Activated CD4-positive, alpha-beta T cell treated with anti-CD3 and anti-CD28 coated beads, Interleukin-2, amount 10 ng/mL, durations not matched to agents 24 days and 14 days (primary cell): Measurements from ENCODE around the gene THSD7B. TPM values are rescaled to one million over a fixed set of nuclear protein-coding genes. Genes with fewer than 3 reads are reported as not detected.
"Not testable (repeated sequence)": the region's sequence is repeated elsewhere in the genome, so short reads cannot be mapped to it uniquely, and the experiment has no call there.

Source experiments
- DNase-seq: peaks from one replicate; pipeline ENCODE4 v3.0.0; 2022
- H3K27ac Mint-ChIP-seq: one replicate; pipeline ENCODE4 v1.8.0; 2022; ENCODE audit warnings: mild to moderate bottlenecking, mixed read lengths
- H3K27me3 Mint-ChIP-seq: one replicate; pipeline ENCODE4 v1.8.0; 2022; ENCODE audit warnings: mixed read lengths
- H3K36me3 Mint-ChIP-seq: one replicate; pipeline ENCODE4 v1.8.0; 2022; ENCODE audit warnings: low read depth, mild to moderate bottlenecking, mixed read lengths
- H3K4me1 Mint-ChIP-seq: one replicate; pipeline ENCODE4 v1.8.0; 2021; ENCODE audit warnings: mixed read lengths
- H3K4me3 Mint-ChIP-seq: one replicate; pipeline ENCODE4 v1.8.0; 2022; ENCODE audit warnings: mild to moderate bottlenecking, moderate library complexity, mixed read lengths
- H3K9me3 Mint-ChIP-seq: one replicate; pipeline ENCODE4 v1.8.0; 2021; ENCODE audit warnings: mixed read lengths
- intact Hi-C: fragments of 100-400 bp; cut with micrococcal nuclease; formaldehyde crosslinking; loops from one replicate; pipeline ENCODE4 v1.15.1; 2023
- total RNA-seq: library from RNA; stranded (reverse); gene quantifications from 2 replicates; pipeline ENCODE4 v1.2.3, GENCODE V29; 2022

Gene THSD7B
- total RNA-seq, 1 donor from 2014 or later: not detected

DNA sequence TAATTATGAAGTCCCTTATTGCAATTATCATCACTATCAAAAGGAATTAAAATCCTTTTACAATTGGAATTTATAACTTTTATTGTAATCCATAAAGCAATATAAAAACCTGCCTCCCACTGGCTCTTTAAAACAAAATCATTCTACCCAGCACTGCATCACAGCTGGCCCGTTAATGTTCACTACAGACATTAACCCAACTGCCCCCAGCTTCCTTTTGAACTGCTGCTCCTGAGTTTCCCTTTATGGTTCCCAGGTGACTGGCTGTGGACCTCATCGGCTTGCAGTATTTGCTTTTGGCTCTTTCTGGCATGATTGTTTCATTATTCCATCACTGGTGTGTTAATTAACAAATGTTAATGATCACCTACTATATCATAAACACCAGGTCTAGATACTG is 535.6 kb downstream of the THSD7B start:
- intact Hi-C loops: no loop called here
- no peak overlapping the region for H3K27ac Mint-ChIP-seq
- no peaks in the 10 kb centered on the region for H3K4me1 Mint-ChIP-seq
- H3K27me3 Mint-ChIP-seq: no peaks in the 10 kb centered on the region
- no peak overlapping the region for H3K4me3 Mint-ChIP-seq
- H3K36me3 Mint-ChIP-seq: no peaks in the 10 kb centered on the region
- no peak for DNase-seq
- peaks cover 6% of the 10 kb centered on the region for H3K9me3 Mint-ChIP-seq

DNA sequence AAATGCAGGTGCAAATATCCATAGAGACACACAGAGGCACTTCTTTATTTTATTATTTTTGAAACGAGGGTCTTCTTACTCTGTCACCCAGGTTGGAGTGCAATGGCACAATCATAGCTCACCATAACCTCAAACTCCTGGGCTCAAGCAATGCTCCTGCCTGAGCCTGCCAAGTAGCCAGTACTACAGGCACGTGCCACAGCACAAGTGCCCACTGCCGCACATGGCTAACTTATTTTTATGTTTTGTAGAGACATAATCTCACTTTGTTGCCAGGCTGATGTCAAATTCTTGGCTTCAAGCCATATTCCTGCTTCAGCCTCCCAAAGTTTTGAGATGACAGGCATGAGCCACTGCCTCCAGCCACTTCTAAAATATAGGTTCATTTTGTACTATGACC is 537.6 kb downstream of the THSD7B start:
- Mint-ChIP-seq H3K4me1 (no peaks in the 10 kb centered on the region), H3K9me3 (peaks cover 1% of the 10 kb centered on the region), H3K27me3 (no peaks in the 10 kb centered on the region), H3K36me3 (no peaks in the 10 kb centered on the region), H3K4me3 (no peak overlapping the region), H3K27ac (no peak overlapping the region)
- DNase-seq: no peak
- intact Hi-C loops: no loop called here

DNA sequence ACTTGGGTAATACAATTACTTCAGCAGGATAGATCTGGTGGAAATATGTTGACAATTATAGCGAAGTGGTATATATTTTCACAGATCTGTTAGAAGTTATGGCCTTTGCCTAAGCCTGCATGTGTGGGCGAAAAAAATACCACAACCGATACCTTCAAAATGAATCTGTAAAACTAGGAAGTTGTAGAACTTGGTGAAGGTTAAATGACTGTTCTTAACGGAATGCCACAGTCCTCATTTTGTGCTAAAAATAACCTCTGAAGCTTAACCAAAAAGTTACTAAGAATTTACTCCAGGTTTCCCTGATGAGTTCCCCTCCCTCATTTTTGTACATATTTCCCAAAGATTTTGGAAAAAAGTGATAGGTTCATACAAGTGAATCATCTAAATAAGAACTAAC is 550.7 kb downstream of the THSD7B start:
- Mint-ChIP-seq H3K27me3 (no peaks in the 10 kb centered on the region), H3K36me3 (no peaks in the 10 kb centered on the region), H3K9me3 (no peaks in the 10 kb centered on the region), H3K4me1 (no peaks in the 10 kb centered on the region), H3K4me3 (no peak overlapping the region), H3K27ac (no peak overlapping the region)
- no peak for DNase-seq
- intact Hi-C loops: no loop called here

DNA sequence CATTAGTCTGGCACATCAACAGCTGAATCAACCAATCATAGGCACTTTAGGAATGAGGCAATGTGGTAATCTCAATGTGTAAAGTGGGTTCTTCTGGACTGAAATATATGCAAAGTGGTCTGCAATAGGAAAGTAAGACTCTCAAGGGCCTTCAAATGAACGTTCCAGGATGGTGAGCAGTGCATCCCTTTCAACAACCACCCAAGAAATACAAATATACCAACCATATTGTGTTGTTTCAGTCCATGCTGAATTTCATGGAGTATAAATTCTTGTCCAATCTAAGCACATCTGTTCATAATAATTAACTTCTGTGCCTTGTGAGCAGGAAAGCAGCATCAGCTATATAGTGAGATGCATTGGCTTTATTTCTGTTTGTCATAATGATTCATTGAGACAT is 556.2 kb downstream of the THSD7B start:
- intact Hi-C loops: no loop called here
- Mint-ChIP-seq H3K4me3 (no peak overlapping the region), H3K36me3 (no peaks in the 10 kb centered on the region), H3K4me1 (no peaks in the 10 kb centered on the region), H3K27me3 (no peaks in the 10 kb centered on the region), H3K27ac (no peak overlapping the region), H3K9me3 (no peaks in the 10 kb centered on the region)
- no peak for DNase-seq

DNA sequence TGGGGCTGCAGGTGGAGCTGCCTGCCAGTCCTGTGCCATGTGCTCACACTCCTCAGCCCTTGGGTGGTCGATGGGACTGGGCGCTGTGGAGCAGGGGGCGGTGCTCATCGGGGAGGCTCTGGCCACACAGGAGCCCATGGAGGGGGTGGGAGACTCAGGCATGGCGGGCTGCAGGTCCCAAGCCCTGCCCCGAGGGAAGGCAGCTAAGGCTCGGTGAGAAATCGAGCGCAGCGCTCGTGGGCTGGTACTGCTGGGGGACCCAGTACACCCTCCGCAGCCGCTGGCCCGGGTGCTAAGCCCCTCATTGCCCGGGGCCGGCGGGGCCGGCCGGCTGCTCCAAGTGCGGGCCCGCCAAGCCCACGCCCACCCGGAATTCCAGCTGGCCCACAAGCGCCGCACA is 566.2 kb downstream of the THSD7B start:
- H3K36me3 Mint-ChIP-seq, DNase-seq, H3K4me1 Mint-ChIP-seq, H3K27ac Mint-ChIP-seq, intact Hi-C loops, H3K27me3 Mint-ChIP-seq, H3K4me3 Mint-ChIP-seq, H3K9me3 Mint-ChIP-seq: not testable (repeated sequence)

DNA sequence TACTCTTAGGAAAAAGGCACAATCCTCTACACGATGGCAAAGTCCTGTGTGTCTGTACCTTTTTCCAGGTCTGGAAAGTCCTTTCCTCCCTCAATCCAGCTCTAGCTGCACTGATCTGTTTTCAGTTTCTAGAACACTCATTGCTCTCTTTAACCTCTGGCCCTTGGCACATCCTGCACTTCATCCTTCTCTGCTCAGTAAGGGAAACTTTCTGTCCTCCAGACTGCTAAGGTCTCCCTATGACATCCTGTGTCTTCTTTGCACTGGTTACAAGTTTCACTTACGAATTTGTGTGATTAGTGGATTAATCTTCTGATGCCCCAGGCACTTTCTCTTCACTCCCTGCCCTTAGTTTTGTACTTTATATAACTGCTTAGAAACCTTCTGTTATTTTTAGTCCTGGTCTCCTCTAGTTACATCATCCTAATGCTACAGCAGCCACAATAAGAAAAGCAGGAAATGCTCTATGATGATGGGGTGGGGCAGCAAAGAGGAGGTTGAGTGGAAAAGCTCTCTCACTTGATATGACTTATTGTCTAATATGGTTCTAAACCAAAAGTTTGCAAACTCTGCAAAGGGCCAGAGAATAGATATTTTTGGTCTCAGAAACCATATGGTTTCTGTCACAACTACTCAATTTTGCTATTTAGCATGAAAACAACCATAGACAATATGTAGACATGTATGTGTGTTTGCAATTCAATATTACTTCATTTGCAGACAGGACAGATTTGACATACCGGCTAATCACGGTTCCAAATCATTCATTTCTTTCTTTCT is 568.2 kb downstream of the THSD7B start:
- H3K4me3 Mint-ChIP-seq: no peak overlapping the region
- no peak for DNase-seq
- H3K4me1 Mint-ChIP-seq: no peaks in the 10 kb centered on the region
- intact Hi-C loops: no loop called here
- H3K27me3 Mint-ChIP-seq: no peaks in the 10 kb centered on the region
- no peak overlapping the region for H3K27ac Mint-ChIP-seq
- H3K9me3 Mint-ChIP-seq: no peaks in the 10 kb centered on the region
- H3K36me3 Mint-ChIP-seq: no peaks in the 10 kb centered on the region

DNA sequence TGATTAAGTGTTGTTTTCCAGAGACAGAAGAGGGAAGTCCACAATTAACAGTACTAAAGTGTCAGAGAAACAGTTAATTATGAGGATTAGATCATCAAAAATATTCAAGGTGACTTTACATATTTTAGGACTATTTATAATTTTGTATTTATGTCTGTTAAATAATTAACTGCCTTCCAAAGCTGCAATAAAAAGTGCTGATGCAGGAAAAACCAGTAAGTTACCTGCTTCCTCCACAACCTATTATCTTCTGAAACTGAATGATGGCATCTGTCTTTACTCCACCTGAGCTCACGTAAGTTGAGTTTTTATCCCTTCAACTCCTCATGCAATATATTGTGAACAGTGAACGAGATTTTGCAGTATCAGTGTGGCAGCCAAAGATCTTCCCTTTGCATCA is 570.7 kb downstream of the THSD7B start:
- no peaks in the 10 kb centered on the region for H3K36me3 Mint-ChIP-seq
- H3K27ac Mint-ChIP-seq: no peak overlapping the region
- H3K27me3 Mint-ChIP-seq: no peaks in the 10 kb centered on the region
- H3K4me1 Mint-ChIP-seq: no peaks in the 10 kb centered on the region
- DNase-seq: no peak
- H3K9me3 Mint-ChIP-seq: no peaks in the 10 kb centered on the region
- no peak overlapping the region for H3K4me3 Mint-ChIP-seq
- intact Hi-C loops: no loop called here

DNA sequence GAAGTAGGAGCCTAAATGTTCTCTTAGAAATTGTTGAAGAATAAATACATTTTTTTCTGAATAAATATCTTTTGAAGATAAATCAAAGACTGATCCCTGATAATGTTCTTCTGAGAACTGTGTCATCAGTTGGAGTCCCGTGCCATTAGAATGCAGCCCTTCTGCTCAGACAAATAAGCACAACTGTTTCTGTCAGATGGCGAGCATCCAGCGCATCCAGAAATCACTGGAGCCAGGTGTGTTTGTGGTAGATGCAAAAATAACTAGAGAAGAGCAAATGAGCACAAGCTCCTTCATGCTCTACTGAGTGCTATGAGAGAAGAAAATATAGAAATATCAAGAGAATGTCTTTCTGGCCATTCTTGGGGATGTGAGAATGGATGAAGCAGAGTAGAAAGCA is 573.7 kb downstream of the THSD7B start:
- Mint-ChIP-seq H3K36me3 (no peaks in the 10 kb centered on the region), H3K4me1 (no peaks in the 10 kb centered on the region), H3K27me3 (no peaks in the 10 kb centered on the region), H3K27ac (no peak overlapping the region), H3K9me3 (no peaks in the 10 kb centered on the region), H3K4me3 (no peak overlapping the region)
- DNase-seq: no peak
- intact Hi-C loops: no loop called here

DNA sequence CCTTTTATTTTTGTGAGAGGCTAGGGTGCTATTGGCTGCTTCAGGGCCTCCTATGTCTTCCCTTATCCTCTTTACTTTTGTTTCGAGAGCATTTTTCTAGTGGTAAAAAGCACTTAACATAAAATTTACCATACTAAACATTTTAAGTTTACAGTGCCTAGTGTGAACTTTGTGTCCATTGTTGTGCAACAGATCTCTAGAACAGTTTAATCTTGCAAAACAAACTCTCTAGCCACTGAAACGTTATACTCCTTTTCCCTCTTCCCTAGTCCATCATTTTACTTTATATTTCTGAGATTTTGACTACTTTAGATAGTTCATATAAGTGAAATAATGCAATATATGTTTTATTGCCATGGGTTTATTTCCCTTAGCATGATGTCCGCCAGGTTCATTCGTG is 580.6 kb downstream of the THSD7B start:
- Mint-ChIP-seq H3K27ac (no peak overlapping the region), H3K4me1 (no peaks in the 10 kb centered on the region), H3K4me3 (no peak overlapping the region), H3K27me3 (no peaks in the 10 kb centered on the region), H3K9me3 (no peaks in the 10 kb centered on the region), H3K36me3 (no peaks in the 10 kb centered on the region)
- DNase-seq: no peak
- intact Hi-C loops: no loop called here

DNA sequence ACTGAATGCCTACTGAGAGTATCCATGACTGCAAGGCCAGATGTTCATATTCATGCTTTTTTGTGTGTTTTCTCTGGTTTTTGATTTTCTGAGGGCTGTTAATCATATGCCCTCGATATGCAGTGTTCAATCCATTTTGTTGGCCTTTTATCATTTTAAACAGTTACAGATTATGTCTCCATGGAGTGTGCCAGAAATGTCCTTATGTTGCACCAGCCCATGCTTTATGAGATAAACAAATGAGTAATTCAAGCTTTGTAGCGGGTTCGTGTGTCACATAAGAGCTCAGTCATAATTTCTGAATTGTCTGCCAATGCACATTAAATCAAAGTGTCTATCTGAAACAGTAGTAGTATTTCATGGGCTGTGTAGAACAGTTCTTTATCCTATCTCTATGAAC is 583.0 kb downstream of the THSD7B start:
- Mint-ChIP-seq H3K27me3 (no peaks in the 10 kb centered on the region), H3K27ac (no peak overlapping the region), H3K4me3 (no peak overlapping the region), H3K9me3 (no peaks in the 10 kb centered on the region), H3K36me3 (no peaks in the 10 kb centered on the region), H3K4me1 (no peaks in the 10 kb centered on the region)
- DNase-seq: no peak
- intact Hi-C loops: no loop called here

DNA sequence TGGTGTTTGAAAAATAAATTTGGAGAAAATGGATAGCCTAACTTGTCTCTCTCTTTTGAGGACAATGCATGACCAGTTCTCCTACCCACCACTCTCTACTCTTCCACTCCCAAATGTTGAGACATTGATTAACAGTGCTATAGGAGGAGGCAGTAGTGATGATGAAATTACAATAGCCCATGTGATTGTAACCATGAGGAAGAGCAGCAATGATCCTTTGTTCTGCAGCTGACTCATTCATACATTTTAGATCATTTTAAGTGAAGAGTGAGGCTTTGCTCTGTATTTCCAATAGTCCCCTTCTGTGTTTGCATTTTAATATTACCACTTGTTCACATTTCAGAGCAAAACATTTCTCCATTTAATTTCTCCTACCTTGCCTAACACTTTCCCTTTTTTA is 592.3 kb downstream of the THSD7B start:
- intact Hi-C loops: no loop called here
- Mint-ChIP-seq H3K27ac (no peak overlapping the region), H3K9me3 (peaks cover 9% of the 10 kb centered on the region), H3K4me3 (no peak overlapping the region), H3K36me3 (no peaks in the 10 kb centered on the region), H3K27me3 (no peaks in the 10 kb centered on the region), H3K4me1 (no peaks in the 10 kb centered on the region)
- no peak for DNase-seq

DNA sequence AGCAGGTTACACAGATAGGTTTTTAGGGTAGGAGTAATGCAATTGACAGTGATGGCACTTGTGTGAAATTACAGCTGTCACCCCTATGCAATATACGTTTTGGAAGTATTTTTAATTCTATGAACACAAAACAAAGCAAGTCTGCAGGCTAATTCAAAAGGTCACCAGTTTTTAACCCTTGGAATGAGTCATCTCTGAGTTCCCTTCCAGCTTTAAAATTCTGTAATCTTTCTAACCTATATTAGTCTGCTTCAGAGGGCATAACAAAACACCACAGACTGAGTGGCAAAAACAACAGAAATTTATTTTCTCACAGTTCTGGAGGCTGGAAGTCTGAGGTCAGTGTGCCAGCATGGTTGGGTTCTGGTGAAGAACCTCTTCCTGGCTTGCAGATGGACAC is 602.0 kb downstream of the THSD7B start:
- Mint-ChIP-seq H3K27ac (no peak overlapping the region), H3K4me3 (no peak overlapping the region), H3K4me1 (no peaks in the 10 kb centered on the region), H3K9me3 (peaks cover 9% of the 10 kb centered on the region), H3K36me3 (no peaks in the 10 kb centered on the region), H3K27me3 (no peaks in the 10 kb centered on the region)
- intact Hi-C loops: no loop called here
- no peak for DNase-seq

DNA sequence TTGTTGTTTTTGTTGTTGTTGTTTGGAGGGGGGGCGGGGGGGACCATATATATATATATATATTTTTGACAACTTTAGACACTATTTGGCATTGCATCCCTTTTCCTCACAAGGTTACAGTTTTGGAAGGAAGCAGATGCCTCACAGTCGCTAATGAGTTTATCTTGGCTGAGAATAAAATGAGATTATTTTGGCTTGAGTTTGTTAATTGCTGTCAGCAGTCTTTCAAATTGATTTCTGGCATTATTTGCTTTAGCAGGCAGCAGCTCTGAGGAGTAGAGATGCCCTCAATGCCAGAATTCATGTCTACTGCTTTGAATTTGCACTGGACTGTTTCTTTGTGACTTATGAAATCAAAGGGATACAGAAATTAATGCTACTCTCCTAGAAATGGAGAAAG is 603.8 kb downstream of the THSD7B start:
- H3K27me3 Mint-ChIP-seq: no peaks in the 10 kb centered on the region
- no peak for DNase-seq
- H3K9me3 Mint-ChIP-seq: no peaks in the 10 kb centered on the region
- no peak overlapping the region for H3K4me3 Mint-ChIP-seq
- no peak overlapping the region for H3K27ac Mint-ChIP-seq
- no peaks in the 10 kb centered on the region for H3K36me3 Mint-ChIP-seq
- intact Hi-C loops: no loop called here
- no peaks in the 10 kb centered on the region for H3K4me1 Mint-ChIP-seq

DNA sequence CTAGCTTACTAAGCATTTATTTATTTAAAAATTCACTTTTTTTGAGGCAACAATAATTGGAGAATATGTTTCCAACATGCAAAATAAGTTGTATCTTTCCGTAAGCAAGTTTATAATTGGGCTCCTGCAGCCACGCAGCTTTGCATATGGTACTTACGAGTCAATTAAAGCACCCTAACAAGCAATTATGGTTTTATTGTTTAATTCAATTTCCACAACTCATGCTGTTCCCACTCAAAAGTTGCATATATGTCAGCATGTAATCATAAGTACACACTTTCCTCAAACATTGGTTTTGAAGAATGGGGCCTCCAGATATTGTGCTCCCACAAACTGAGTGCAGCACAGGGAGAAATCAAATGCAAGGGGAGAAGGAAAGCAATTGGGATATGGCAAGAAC is 613.8 kb downstream of the THSD7B start:
- no peaks in the 10 kb centered on the region for H3K27me3 Mint-ChIP-seq
- no peak overlapping the region for H3K27ac Mint-ChIP-seq
- H3K4me1 Mint-ChIP-seq: no peaks in the 10 kb centered on the region
- no peaks in the 10 kb centered on the region for H3K36me3 Mint-ChIP-seq
- DNase-seq: no peak
- intact Hi-C loops: no loop called here
- peaks cover 5% of the 10 kb centered on the region for H3K9me3 Mint-ChIP-seq
- no peak overlapping the region for H3K4me3 Mint-ChIP-seq

DNA sequence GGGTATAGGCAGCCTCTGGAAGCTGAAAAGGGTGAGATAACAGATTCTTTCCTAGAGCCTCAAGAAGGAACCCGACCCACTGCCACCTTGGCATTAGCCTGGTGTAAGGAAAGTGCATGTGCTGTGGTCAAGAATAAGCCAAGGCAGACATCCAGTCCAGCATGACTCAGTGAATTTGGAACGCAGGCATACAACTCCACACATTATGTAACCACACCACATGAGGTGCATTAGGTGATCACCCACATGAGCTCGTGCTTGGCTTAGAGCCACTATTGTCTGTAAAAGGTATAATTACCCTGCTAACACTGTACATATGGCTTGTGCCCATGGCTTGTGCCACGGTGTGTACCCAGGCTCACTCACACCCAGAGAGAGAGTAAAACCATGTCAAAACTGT is 615.3 kb downstream of the THSD7B start:
- Mint-ChIP-seq H3K4me1 (no peaks in the 10 kb centered on the region), H3K4me3 (no peak overlapping the region), H3K27me3 (no peaks in the 10 kb centered on the region), H3K27ac (no peak overlapping the region), H3K9me3 (peaks cover 5% of the 10 kb centered on the region), H3K36me3 (no peaks in the 10 kb centered on the region)
- intact Hi-C loops: no loop called here
- DNase-seq: no peak
